GM18868 (cell line): ENCODE results near the gene SH2B2.

Experiments used
- ATAC-seq: cut with Tn5 transposase; IDR thresholded peaks from one replicate; pipeline ENCODE4 v1.9.1; 2021; ENCODE audit warnings: mild to moderate bottlenecking, moderate library complexity; ENCODE audit not compliant: unreplicated experiment

Gene SH2B2

DNA sequence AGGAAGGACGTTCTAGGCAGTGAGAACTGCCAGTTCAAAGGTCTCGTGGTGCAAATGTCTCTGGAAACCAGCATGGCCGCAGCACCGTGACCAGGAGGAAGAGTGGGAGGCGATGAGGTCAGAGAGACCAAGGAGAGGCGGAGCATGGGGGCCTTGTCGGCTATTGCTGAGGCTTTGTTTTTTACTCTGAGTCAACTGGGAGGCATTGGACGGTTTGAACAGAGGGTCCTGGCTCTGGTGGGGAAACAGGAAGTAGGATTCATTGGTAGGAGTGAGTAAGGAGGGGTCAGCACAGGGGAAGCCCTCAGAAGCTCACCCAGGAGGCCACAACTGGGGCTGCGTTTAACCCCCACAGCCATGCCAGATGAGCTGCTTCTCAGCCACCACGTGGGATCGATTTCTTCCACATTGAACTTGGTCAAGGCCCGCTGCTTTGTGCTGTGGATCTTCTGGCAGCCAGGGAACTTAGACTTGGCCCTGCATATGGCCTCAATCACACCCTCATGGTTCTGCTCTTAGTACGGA is 22.2 kb upstream of the SH2B2 start:
- ATAC-seq, result no peak

DNA sequence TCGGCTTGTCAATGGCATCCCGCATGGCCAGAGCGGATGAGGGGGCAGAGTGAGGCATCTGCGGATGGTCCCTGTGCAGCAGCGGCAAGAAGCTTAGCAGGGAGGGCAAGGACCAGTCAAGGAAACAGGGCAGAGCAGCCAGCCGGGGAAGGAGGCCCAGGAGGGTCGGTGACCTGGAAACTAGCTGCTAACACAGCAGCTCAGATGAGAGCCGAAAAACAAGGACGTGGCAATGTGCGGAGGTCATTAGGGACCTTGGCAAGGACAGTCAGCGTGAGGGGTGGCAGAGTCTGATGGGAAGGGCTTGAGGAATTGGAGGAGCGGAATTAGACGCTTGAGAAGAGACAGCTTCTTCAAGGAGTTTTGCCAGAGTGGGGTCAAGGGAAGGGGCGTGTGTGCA is 20.1 kb upstream of the SH2B2 start:
- ATAC-seq, result no peak

DNA sequence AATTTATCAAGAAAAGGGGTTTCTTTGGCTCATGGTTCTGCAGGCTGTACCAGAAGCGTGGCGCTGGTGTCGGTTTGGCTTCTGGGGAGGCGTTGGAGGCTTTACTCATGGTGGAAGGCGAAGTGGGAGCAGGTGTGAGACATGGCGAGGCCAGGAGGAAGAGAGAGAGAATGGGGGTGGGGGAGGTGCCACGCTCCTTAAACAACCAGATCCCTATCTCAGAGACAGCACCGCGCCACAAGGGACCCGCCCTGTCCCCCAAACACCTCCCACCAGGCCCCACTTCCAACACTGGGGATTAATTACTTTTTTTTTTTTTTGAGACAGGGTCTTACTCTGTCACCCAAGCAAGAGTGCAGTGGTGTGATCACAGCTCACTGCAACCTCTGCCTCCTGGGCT is 18.0 kb upstream of the SH2B2 start:
- no peak for ATAC-seq

DNA sequence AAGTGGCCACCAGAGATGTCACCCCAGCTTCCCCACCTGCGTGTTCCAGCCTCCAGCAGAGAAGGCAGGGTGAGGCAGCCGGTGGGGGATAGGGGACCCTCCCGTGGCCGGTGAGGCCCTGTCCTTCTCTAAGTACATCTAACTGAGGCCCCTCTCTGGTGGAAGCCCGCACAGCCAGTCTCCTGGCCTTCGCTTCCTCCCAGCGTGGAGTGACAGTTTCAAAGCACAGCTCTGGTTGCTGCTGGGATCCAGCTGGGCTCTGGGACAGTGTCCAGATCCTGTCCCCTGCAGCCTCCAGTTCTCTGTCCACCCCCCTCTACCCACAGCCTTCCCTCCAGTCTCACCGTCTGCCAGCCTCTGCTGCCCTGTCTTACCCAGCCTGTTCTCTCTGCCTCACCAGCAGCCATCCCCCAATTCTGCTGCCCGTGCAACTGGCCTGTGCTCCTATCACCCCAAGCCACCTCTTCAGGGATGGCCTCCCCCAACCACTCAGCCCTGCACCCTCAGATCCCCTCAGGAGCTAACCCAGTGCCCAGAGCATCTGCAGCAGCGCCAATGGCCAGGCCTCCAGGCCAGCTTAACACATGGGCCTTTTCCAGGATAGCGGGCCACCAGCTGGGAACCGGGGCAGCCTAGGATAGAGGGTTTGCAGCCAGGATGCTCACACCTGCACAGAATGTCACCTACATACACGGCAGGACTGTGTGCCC is 16.3 kb upstream of the SH2B2 start:
- ATAC-seq, result no peak

DNA sequence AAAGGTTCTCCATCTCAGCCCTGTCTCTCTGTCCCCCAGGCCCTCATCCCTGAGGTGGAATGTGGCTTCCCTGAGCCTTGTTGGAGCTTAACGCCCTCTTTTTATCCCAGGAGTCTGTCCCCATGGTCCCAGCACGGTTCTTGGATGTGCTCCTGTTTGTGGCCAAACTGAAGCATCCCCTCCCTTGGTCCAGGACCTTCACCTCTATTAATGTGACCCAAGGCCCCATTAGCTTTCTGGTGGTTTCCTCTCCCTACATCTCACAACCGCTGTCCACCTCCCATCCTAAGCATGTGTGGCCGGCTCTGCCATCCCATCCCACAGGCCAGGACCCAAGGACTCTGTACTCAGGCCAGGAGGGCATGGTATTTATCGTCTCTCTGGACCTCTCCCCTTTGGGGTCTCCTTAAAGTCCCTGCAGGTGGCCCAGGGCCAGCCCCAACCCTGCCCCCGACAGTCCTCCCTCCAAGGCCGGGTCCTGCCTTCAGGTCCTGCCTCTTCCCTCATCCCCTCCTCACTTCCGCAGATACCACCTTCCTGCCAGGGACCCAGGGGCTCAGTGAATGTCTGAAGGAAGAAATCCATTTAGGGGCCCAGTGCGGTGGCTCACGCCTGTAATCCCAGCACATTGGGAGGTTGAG is 15.4 kb upstream of the SH2B2 start:
- ATAC-seq, result no peak

DNA sequence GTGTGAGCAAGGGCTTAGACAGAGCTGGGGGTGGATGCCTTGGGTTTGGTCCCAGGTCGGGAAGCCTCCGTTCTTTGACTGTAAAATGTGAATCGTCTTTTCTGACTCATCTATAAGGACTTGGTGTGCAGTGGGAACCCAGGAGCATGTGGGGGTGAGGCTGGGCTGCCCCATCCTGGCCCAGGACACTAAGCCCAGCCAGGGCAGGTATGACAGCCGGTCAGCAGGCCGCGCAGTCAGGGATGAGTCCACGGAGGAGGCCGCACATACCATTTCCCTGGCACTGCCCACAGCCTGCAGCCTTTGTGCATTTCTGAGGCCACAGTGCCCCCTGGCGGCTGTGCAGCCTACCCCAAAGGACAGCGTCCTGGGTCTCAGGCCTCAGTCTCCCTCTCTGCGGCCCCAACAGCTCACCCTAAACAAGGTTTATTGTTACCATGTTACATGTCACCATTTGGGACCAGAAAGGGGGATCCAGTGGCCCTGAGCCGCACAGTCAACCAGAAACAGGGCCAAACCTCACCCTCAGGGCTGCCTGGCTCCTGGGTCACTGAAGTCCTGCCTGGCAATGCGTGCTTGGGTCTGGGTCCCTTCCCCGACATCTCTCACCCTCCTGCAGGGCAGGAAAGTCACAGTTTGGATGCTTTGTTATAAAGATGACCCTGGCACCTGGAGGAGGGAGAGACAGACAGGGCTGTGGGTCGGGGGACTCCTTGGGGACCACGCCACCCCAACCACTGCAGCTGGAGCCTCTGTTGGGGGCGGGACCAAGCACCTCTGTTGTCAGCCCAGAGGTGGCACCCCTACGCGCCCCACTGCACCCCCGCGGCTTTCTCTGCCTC is 14.4 kb upstream of the SH2B2 start:
- ATAC-seq, result no peak

DNA sequence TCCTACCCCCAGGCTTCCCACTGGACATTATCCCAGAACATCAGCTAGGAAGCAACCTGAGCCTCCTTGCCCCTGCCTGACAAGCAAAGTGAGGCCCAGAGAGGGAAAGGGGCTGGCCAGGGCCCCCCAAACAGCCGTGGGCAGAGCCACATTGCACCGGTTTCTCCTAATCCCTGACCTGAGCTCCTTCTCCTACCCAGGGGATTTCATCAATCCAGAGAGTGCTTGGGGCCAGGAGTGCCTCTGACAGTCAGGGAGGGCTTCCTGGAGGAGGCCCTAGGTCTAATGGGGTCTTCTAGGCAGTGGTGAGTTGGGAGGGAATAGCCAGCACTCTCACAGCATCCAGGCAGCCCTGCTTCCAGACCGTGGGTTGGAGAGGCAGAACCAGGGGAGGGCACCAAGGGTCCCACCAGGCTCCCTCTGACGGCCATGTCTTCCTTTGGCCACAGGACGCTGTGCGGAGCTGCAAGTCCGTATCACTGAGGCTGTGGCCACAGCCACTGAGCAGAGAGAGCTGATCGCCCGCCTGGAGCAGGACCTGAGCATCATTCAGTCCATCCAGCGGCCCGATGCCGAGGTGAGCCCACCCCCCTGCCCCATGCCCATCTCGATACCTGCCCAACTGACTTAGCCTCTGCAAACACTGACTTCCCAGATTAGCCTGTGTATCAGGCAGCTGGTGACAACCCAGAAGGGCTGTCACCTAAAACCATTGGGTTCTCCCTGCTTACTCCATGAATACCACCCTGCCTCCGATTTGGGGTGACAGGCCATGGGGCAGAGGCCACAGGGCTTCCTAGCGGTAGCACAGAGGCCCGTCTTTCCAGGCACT is 13.5 kb upstream of the SH2B2 start:
- ATAC-seq, result no peak

DNA sequence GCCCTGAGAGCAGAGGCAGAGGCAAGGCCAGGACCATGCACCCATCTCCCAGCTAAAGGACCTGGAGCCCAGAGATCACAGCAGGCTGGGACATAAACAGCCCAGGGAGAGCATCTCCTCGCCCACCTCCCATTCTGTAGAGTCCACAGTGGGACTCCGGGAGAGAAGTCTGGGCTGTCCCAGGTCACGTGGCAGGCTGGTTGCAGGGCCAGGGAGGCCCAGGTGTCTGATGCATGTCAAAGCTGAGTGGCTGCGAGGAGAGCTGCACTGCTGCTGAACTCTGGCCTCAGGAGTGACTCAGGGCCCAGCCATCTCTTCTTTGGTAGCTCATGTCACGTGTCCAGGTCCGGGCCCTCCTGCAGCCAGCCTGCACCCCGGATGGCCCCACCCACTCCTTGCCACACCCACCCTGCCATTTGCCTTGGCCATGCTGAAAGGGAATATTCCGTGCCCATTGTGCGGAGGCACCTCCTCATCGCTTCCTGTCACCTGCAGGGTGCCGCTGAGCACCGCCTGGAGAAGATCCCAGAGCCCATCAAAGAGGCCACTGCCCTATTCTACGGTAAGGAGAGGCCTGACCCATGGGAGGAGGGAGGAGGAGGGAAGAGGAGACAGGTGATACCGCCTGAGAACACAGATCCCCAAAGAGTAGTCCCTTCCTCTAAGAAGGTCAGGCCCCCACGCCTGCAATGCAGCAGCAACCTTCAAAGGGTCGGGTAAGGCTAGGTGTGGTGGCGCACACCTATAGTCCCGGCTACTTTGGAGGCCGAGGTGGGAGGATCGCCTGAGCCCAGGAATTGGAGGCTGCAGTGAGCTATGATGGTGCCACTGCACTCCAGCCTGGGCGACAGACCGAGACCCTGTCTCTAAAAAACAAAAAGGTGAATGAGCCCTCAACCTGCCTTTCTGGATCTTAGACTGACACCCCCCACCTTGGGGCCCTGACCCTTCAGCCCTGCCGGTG is 12.6 kb upstream of the SH2B2 start:
- ATAC-seq, result no peak

DNA sequence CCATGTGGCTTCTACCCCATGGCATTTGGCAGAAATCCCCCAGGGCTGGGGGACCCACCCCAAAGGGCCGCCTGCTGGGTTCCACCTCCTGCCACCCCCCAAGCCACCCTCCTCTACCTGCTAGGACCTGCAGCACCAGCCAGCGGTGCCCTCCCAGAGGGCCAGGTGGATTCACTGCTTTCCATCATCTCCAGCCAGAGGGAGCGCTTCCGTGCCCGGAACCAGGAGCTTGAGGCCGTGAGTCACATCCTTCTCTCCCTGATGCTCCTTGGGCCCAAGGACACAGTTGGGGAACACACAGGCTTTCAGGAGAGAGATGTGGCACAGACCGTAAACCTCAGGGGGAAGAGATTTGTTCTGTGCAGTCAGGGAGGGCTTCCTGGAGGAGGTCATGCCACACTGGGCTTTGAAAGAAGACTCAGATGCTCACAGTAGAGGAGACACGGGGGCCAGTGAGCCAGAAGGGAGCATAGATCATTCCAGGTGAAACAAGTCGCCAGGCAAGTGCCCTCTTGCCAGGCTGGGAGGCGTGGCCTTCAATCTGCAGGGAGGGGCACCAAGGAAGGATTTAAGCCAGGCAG is 11.5 kb upstream of the SH2B2 start:
- no peak for ATAC-seq

DNA sequence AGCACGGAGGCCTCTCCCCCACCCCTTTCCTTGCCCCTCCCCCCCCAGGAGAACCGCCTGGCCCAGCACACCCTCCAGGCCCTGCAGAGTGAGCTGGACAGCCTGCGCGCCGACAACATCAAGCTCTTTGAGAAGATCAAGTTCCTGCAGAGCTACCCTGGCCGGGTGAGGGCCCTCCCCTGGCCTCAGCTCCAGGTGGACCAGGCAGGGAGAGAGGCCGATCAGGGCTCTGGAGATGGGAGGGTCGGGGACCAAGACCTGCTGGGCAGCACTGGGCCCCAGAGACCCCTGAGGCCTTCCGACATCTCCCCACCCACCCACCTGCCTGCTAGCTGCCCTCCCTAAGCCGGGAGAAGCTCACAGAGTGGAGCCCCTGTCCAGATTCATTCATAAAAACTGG is 8.8 kb upstream of the SH2B2 start:
- no peak for ATAC-seq

DNA sequence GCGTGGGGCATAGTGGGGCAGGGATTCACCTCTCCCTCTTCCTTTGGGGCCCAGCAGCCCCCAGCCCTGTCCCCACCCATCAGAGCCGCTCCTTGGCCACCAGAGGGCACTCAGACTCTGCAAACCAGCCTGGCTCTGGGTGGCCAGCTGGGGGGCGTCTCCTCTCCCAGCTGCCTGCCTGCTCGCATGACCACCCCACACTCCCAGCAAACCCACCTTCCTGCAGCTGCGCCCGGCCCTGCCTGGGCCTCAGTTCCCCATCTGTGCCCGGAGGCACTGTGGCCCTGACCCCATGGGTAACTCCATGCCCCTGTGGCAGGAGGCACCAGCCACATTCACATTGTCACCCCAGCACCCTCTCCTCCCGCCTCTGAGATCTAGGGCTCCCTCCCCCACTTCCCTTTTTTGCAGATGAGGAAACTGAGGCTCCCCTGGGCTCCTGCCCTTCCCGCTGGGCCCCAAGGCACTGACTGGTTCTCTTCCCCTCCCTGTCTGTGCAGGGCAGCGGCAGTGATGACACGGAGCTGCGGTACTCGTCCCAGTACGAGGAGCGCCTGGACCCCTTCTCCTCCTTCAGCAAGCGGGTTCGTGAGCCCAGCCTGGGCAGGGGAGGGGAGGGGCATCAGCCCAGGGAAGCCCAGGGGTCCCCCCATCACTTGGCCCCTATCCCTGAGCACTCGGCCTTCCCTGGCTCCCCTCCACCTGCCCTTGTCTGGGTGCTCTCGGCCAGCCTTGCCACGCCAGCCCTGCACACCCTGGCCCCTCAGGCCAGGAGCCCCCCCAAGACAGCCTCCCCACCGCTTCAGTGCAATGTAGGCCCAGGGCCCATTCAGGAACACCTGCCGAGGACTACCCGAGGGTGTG is 6.9 kb upstream of the SH2B2 start:
- peak; percentile 73 for ATAC-seq

DNA sequence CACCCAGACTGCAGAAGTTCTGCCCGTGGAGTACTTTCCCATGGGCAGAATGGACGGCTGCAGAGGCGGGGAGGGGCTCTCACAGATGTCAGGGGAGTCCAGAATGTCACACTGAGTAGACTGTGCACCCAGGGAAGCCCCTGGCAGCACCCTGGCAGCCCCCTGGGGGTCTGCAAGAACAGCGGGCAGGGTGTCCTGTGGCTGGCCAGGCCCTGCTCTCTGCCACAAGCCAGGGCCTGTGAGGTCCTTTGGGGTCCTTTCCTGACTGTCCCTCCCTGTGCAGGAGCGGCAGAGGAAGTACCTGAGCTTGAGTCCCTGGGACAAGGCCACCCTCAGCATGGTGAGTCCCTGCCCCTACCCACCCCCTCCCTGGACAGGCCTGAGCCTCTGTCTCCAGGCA is 6.1 kb upstream of the SH2B2 start:
- no peak for ATAC-seq

DNA sequence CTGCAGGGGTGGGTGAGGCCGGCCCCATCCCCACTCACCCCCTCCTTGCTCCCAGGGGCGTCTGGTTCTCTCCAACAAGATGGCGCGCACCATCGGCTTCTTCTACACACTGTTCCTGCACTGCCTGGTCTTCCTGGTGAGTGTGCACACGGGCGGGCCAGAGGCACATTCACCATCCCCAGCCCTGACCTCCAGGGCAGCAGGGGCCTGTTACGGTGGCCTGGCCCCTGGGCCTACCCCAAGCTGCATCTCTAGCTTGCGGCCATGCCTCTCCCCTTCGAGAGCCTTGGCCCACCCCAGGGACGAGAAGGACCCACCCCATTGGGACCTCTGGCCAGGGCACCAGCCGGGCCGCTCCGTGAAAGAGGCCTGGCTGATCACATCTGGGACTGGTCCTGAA is 4.9 kb upstream of the SH2B2 start:
- ATAC-seq, result no peak

DNA sequence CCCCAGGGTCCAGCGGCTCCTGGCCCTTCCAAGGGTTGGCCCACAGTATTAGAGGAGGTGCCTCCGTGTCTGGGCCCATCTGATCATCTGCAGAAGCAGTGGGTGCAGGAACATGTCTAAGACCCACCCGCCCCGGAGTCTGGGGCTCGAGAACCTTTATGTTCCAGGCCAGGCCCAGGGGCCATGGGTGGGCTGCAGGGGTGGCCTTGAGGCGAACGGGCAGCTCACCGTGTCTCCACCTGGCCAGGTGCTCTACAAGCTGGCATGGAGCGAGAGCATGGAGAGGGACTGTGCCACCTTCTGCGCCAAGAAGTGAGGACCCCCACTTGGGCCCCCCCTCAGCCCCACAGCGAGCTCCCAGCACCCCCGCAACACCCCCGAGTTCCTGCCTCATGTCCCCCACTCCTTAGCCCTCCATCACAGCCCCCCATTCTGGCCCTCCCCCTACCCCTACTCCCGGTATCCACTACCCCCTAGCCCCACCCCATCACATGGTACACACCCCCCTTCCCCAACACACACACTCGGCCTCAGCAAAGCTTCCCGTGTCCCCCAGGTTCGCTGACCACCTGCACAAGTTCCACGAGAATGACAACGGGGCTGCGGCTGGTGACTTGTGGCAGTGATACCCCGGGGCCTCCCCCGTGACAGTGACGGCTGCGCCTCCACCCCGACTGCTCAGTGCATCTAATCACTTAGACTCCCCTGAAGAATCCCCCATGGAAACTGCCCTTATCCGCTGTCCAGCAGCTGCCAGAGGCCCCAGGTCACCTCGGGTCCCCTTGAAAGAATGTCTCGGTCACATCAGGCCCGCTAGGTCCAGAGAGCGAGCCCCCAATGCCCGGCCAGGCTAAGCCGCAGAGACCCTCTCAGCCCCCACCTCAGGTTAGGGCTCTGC is 4.0 kb upstream of the SH2B2 start:
- no peak for ATAC-seq

DNA sequence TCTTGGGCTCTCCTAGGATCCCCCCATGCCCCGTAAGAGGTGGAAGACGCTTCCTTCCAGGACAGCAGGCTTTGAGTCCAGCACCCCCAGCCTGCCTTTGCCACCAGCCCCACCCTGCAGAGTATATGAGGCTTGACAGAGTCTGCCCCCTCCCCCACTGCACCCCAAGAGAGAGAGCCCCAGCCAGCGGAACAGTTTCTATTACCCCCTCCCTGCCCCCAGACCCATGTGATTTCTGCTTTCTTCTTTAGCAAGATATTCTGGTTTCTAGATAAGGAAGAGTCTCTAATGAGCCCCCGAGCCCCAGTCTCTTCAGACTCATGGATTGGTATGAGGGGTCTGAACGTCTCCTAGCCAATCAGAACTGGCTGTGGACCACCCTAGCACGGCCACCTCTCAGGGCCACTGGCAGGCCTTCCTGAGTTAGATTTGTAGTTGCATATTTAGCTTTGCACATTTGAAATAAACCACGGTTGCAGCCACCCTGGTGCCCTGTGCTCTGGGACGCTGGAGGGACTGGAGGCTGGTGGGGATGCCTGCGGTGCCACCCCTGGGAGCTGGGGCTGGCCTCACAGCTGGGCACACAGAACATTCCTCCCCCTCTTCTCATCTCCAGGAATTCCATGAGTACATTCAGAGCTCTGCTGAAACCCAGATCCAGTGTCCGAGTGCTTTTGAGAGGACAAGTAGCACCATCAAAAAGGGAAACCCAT is 3.0 kb upstream of the SH2B2 start:
- no peak for ATAC-seq

DNA sequence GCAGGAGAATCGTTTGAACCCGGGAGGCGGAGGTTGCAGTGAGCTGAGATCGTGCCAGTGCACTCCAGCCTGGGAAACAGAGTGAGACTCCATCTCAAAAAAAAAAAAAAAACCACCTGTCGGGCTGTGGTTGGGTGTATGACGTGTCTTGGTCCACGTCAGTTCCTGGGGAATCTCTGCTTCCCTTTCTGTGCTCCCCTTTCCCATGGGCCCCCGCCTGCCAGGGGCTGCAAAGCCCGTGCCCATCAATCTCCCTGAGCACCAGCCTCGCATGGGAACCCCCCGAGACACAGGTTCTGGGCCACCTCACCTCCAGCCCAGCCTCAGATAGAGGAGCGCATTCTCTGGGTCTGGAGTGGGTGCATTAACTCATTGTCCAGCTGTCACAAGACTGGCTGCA is 2.3 kb upstream of the SH2B2 start:
- no peak for ATAC-seq
